KOPT-K1 (cell line): Measurements from ENCODE around the gene HBB.
"Not testable (repeated sequence)": the region's sequence is repeated elsewhere in the genome, so short reads cannot be mapped to it uniquely, and the experiment has no call there.

Source experiments
- H3K27ac ChIP-seq: fragments of 200-600 bp; sonication (generic); 2 replicates; pipeline ENCODE4 v1.5.1; 2016; ENCODE audit warnings: antibody characterized with exemption, mild to moderate bottlenecking, low read depth, low read length; ENCODE audit not compliant: poor library complexity, severe bottlenecking
- H3K36me3 ChIP-seq: fragments of 200-600 bp; sonication (generic); 2 replicates; pipeline ENCODE4 v1.5.1; 2017; ENCODE audit warnings: antibody characterized with exemption, mild to moderate bottlenecking, low read length, moderate library complexity; ENCODE audit not compliant: insufficient read depth
- H3K9me3 ChIP-seq: fragments of 200-600 bp; sonication (generic); 2 replicates; pipeline ENCODE4 v1.5.1; 2017; ENCODE audit warnings: antibody characterized with exemption, low read length, mild to moderate bottlenecking; ENCODE audit not compliant: insufficient read depth, poor library complexity, severe bottlenecking

The HBB gene

DNA sequence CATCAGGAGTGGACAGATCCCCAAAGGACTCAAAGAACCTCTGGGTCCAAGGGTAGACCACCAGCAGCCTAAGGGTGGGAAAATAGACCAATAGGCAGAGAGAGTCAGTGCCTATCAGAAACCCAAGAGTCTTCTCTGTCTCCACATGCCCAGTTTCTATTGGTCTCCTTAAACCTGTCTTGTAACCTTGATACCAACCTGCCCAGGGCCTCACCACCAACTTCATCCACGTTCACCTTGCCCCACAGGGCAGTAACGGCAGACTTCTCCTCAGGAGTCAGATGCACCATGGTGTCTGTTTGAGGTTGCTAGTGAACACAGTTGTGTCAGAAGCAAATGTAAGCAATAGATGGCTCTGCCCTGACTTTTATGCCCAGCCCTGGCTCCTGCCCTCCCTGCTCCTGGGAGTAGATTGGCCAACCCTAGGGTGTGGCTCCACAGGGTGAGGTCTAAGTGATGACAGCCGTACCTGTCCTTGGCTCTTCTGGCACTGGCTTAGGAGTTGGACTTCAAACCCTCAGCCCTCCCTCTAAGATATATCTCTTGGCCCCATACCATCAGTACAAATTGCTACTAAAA, at the start of gene HBB:
TSS of gene HBB (minus strand) at position 340 of the 579 bp plus-strand sequence. CDS start at position 290, 50 bp downstream.
- H3K27ac ChIP-seq, result no peak within 1 kb of the TSS
- no peaks in the 10 kb centered on the region for H3K36me3 ChIP-seq
- no peaks in the 10 kb centered on the region for H3K9me3 ChIP-seq

- no peak overlapping the region for H3K27ac ChIP-seq
- no peaks in the 10 kb centered on the region for H3K36me3 ChIP-seq
- H3K9me3 ChIP-seq, result no peaks in the 10 kb centered on the region
Measured at GRCh38 chr11:5275369-5276110, 48.7 kb upstream of the HBB start.

GRCh38 chr11:5274395-5274794, 47.5 kb upstream of the HBB start:
- Histone ChIP-seq H3K27ac (no peak overlapping the region), H3K9me3 (no peaks in the 10 kb centered on the region), H3K36me3 (no peaks in the 10 kb centered on the region)

- Histone ChIP-seq H3K36me3 (no peaks in the 10 kb centered on the region), H3K27ac (no peak overlapping the region), H3K9me3 (no peaks in the 10 kb centered on the region)
Measured at GRCh38 chr11:5272395-5273017, 45.6 kb upstream of the HBB start.

DNA sequence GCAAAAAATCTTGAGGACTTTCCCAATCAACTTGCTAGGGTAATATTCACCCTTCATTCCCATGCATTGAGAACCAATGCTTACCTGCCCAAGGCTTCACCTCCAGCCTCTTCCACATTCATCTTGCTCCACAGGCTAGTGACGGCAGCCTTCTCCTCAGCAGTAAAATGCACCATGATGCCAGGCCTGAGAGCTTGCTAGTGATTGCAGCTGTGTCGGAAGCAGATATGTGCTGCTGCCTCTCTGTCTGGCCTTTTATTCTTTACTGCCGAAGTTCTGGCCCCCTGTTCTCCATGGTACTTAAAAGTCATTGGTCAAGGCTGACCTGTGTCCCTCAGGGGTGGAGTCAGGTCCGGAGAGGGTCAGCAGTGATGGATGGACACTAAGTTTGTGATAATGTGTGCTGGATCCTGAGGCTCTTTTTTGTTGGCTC, 42.9 kb upstream of the HBB start, which contains the start of gene HBE1:
TSS of gene HBE1 (minus strand) at position 231 of the 433 bp plus-strand sequence. CDS start at position 176, 55 bp downstream.
- Histone ChIP-seq H3K27ac (no peak within 1 kb of the TSS), H3K9me3 (no peaks in the 10 kb centered on the region), H3K36me3 (no peaks in the 10 kb centered on the region)

DNA sequence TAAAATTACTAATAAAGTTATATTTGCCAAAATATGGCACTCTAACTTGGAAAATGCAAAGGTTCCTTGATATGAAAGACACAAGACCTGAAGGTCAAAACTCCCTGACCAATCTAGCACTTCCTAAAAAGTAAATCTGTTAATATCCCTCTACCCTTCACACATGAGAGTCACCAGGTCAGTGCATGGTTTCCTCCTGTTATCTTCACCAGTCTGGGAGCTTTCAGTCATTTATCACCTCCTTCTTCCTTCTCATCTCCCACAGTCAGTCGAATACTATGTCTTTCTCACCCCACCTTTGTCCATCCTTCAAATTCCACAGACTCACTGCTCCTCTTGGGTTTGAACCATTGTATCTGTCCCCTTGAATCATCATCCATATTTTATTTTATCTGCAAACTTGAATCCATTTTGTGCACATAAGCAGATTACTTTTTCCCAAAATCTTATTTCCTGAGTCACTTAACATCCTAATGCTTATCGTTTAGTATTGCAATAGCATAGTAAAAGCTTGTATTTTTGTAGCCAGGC, 40.2 kb upstream of the HBB start:
- Histone ChIP-seq H3K9me3 (no peaks in the 10 kb centered on the region), H3K27ac (no peak overlapping the region), H3K36me3 (no peaks in the 10 kb centered on the region)

DNA sequence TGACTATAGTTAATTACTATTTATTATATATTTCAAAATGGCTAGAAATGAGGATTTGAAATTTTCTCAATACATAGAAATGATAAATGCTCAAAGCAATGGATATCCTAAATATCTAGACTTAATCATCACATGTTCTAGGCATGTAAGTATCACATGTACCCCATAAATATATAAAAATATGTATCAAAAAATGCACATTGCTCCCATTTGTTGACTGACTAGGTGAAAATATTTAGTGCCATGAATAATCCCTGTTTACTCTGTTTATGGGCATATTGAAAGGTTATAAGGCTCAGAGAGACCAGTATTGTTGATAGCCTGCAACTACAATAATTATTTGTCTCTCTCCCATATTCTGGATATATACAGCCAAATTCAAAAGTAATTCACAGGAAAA, 39.7 kb upstream of the HBB start:
- Histone ChIP-seq H3K36me3 (no peaks in the 10 kb centered on the region), H3K27ac (no peak overlapping the region), H3K9me3 (no peaks in the 10 kb centered on the region)

DNA sequence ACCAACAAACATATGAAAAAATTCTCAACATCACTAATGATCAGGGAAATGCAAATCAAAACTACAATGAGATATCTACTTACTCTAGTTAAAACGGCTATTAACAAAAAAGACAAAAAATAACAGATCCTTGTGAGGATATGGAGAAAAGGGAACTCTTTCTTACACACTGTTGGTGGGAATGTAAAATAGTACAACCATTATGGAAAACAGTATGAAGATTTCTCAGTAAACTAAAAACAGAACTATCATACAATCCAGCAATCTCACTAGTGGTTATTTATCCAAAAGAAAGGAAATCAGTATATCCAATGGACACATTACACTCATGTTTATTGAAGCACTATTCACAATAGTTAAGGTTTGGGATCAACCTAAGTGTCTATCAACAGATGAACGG, 39.0 kb upstream of the HBB start:
- H3K27ac ChIP-seq, result no peak overlapping the region
- H3K9me3 ChIP-seq, result no peaks in the 10 kb centered on the region
- H3K36me3 ChIP-seq, result no peaks in the 10 kb centered on the region

GRCh38 chr11:5258543-5259262, 31.8 kb upstream of the HBB start:
- Histone ChIP-seq H3K9me3 (no peaks in the 10 kb centered on the region), H3K36me3 (no peaks in the 10 kb centered on the region), H3K27ac (no peak overlapping the region)

- Histone ChIP-seq H3K9me3 (no peaks in the 10 kb centered on the region), H3K36me3 (no peaks in the 10 kb centered on the region), H3K27ac (no peak overlapping the region)
Measured at GRCh38 chr11:5257296-5257695, 30.4 kb upstream of the HBB start.

- not testable (repeated sequence) for H3K9me3 ChIP-seq, H3K36me3 ChIP-seq, H3K27ac ChIP-seq
Measured at GRCh38 chr11:5254646-5255413, 28.0 kb upstream of the HBB start, which contains the start of gene HBG2. Gene HBG2, minus strand, starts transcription at chr11:5254781. Its CDS starts 53 bp downstream, at chr11:5254728.

DNA sequence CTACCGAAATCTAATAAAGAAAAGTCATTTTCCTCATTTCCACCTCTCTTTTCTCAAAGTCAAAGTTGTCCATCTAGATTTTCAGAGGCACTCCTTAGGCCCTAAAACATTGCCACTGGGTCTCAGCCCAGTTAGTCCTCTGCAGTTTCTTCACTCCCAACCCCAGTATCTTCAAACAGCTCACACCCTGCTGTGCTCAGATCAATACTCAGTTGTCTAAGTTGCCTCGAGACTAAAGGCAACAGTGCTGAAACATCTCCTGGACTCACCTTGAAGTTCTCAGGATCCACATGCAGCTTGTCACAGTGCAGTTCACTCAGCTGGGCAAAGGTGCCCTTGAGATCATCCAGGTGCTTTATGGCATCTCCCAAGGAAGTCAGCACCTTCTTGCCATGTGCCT, 27.2 kb upstream of the HBB start:
- not testable (repeated sequence) for H3K27ac ChIP-seq, H3K9me3 ChIP-seq, H3K36me3 ChIP-seq

- H3K9me3 ChIP-seq, H3K27ac ChIP-seq, H3K36me3 ChIP-seq: not testable (repeated sequence)
Measured at GRCh38 chr11:5253440-5253839, 26.6 kb upstream of the HBB start.

DNA sequence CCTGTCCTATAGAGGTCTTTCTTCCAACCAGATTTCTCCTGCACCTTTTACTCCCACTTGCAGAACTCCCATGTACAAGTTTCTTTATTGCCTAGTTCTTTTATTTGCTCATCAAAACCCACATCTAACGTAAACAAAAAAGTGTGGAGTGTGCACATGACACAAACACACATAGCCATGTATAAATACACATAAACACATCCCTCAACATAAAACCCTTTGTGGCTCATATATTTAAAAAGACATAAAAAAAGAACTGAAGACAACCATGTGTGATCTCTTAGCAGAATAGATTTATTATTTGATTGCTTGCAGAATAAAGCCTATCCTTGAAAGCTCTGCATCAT, 26.0 kb upstream of the HBB start:
- Histone ChIP-seq H3K36me3 (no peaks in the 10 kb centered on the region), H3K27ac (no peak overlapping the region), H3K9me3 (no peaks in the 10 kb centered on the region)
